ENCODE measurements around the gene CHST11. TPM values are rescaled to one million over a fixed set of nuclear protein-coding genes. Genes with fewer than 3 reads are reported as not detected.
A peak's percentile ranks its signal among the peaks of the same experiment; 100 is the strongest.

Gene CHST11
- total RNA-seq, 1 experiment from 2014 or later = 6.7 TPM

GRCh38 chr12:104477510-104478390 lies 21.0 kb downstream of the CHST11 start:
- peak overlapping the region in 1 of 3 experiments; percentile 22; a peak in 2 of 7 replicates for H3K27ac Mint-ChIP-seq
- Histone ChIP-seq H2BK20ac (ENCODE audit: low read depth, low read length, poor library complexity, severe bottlenecking) (no peak overlapping the region), H3K9me3 (ENCODE audit: control insufficient read depth, low read depth, low read length) (no peaks in the 10 kb centered on the region), H3K56ac (ENCODE audit: insufficient read length, low read depth, low read length) (no peak overlapping the region), H3K18ac (ENCODE audit: insufficient read length, low read depth, low read length) (no peak overlapping the region), H2BK12ac (ENCODE audit: insufficient read length, low read depth, low read length) (no peak overlapping the region), H3K14ac (ENCODE audit: insufficient read depth, low read length) (no peak overlapping the region), H3K27me3 (ENCODE audit: insufficient read depth, low read length) (no peaks in the 10 kb centered on the region), H4K20me1 (ENCODE audit: control insufficient read depth, insufficient read depth, insufficient read length) (no peaks in the 10 kb centered on the region), H3K27ac (ENCODE audit: insufficient read length, low read depth, low read length) (no peak overlapping the region), H4K91ac (ENCODE audit: insufficient read length, low read depth, low read length) (no peak overlapping the region), H3T11ph (ENCODE audit: low read length) (no peak overlapping the region), H3K4me1 (ENCODE audit: insufficient read depth, low read length) (no peaks in the 10 kb centered on the region), H2AFZ (ENCODE audit: low read length) (no peak overlapping the region), H4K5ac (ENCODE audit: insufficient read length, low read depth, low read length) (no peak overlapping the region), H2BK5ac (ENCODE audit: insufficient read length, low read length) (no peak overlapping the region), H3K4me2 (ENCODE audit: insufficient read depth, insufficient read length, low read length) (no peak overlapping the region), H4K8ac (replicated peaks; ENCODE audit: insufficient read length, low read depth, low read length) (no peak overlapping the region), H2BK120ac (ENCODE audit: low read depth, low read length, poor library complexity, severe bottlenecking) (no peak overlapping the region), H3K23ac (ENCODE audit: insufficient read length, low read depth, low read length) (no peak overlapping the region), H3K4ac (ENCODE audit: low read depth, low read length) (no peak overlapping the region), H3K79me2 (ENCODE audit: insufficient read depth, low read length) (no peaks in the 10 kb centered on the region), H3K79me1 (ENCODE audit: insufficient read depth, low read depth, low read length, poor library complexity, severe bottlenecking) (no peaks in the 10 kb centered on the region), H3K9ac (ENCODE audit: extremely low read depth, insufficient read length, low read length) (no peak overlapping the region), H2AK5ac (ENCODE audit: insufficient read length, low read length) (no peak overlapping the region), H3K23me2 (ENCODE audit: insufficient read length, low read depth, low read length, poor library complexity, severe bottlenecking) (no peaks in the 10 kb centered on the region), H2BK15ac (ENCODE audit: low read depth, low read length) (no peak overlapping the region)
- peaks cover 17 to 24% of the 10 kb centered on the region in 2 experiments for H3K4me1 Mint-ChIP-seq
- no CpG with 5 or more reads among the region's 6 CpGs for WGBS (ENCODE audit: extremely low coverage, insufficient read length, low lambda C conversion rate)
- DNase-seq = no peak
- TF ChIP-seq CTCF (conservative IDR thresholded peaks at IDR 0.05) = no peak
- peaks cover 0 to 1% (median 0%) of the 10 kb centered on the region in 3 experiments; a peak in 1 of 7 replicates for H3K36me3 Mint-ChIP-seq (ENCODE audit: insufficient read depth in 1 of 3, low read depth in 3 of 3)
- no peaks in the 10 kb centered on the region for H3K27me3 Mint-ChIP-seq (ENCODE audit: low read depth)
- no peak overlapping the region for H3K4me3 Mint-ChIP-seq
- no peaks in the 10 kb centered on the region; a peak in 2 of 5 replicates for H3K9me3 Mint-ChIP-seq
